IMR-90 (cell line): ENCODE measurements around the gene CCDC43. TPM values are rescaled to one million over a fixed set of nuclear protein-coding genes. Genes with fewer than 3 reads are reported as not detected.

Source experiments
- ATAC-seq: fragments of 200-7000 bp; cut with Tn5 transposase; 2 replicates; pipeline ENCODE4 v1.9.1; 2020; ENCODE audit warnings: low read depth, mild to moderate bottlenecking, moderate library complexity
- BruUV-seq: library from RNA; stranded (reverse); fragments of 400-500 nt; replicated peaks from 2 replicates; lab custom pipeline; 2021; lab: Mats Ljungman, UMichigan
- CTCF ChIA-PET: fragments of 300-600 bp; formaldehyde crosslinking; extraction: SDS; loops from one replicate; lab custom pipeline; 2021; ENCODE audit warnings: antibody characterized with exemption; lab: Yijun Ruan, JAX
- POLR2A ChIA-PET: fragments of 300-600 bp; sonication (Branson Sonifier 250); formaldehyde crosslinking; loops from one replicate; lab custom pipeline; 2022; ENCODE audit warnings: antibody characterized with exemption; ENCODE audit not compliant: unreplicated experiment; lab: Charles Lee
- DNase-seq: peaks from one replicate; pipeline ENCODE4 v3.0.0; 2013
- H2AFZ ChIP-seq: replicated peaks from 2 replicates; pipeline ENCODE3; 2013; ENCODE audit warnings: low read length, mild to moderate bottlenecking; ENCODE audit not compliant: poor library complexity
- H2AK5ac ChIP-seq: 2 replicates; pipeline ENCODE4 v1.6.1; 2013; ENCODE audit warnings: low read depth, low read length, inconsistent platforms
- H2AK9ac ChIP-seq: replicated peaks from 2 replicates; pipeline ENCODE3; 2013; ENCODE audit warnings: mild to moderate bottlenecking, low read depth, low read length, moderate library complexity; ENCODE audit not compliant: poor library complexity
- H2BK120ac ChIP-seq: 2 replicates; pipeline ENCODE4 v1.6.1; 2013; ENCODE audit warnings: low read depth, low read length, inconsistent platforms
- H2BK15ac ChIP-seq: 3 replicates; pipeline ENCODE4 v1.6.1; 2013; ENCODE audit warnings: low read depth, low read length, inconsistent platforms
- H2BK20ac ChIP-seq: 2 replicates; pipeline ENCODE4 v1.6.1; 2013; ENCODE audit warnings: low read depth, mild to moderate bottlenecking, inconsistent platforms, low read length, moderate library complexity
- H2BK5ac ChIP-seq: 2 replicates; pipeline ENCODE4 v1.6.1; 2013; ENCODE audit warnings: mild to moderate bottlenecking, low read depth, low read length, inconsistent platforms; ENCODE audit not compliant: poor library complexity, severe bottlenecking
- H3K14ac ChIP-seq: replicated peaks from 2 replicates; pipeline ENCODE4 v1.6.1; 2013; ENCODE audit warnings: low read depth, low read length, inconsistent platforms
- H3K18ac ChIP-seq: 2 replicates; pipeline ENCODE4 v1.6.1; 2013; ENCODE audit warnings: low read depth, low read length, control low read depth
- H3K23ac ChIP-seq: 2 replicates; pipeline ENCODE4 v1.6.1; 2013; ENCODE audit warnings: low read depth, low read length, inconsistent platforms
- H3K27ac ChIP-seq: 2 replicates; pipeline ENCODE4 v1.5.1; 2013; ENCODE audit warnings: mild to moderate bottlenecking, control low read depth, low read length; ENCODE audit not compliant: insufficient read depth
- H3K27me3 ChIP-seq: 2 replicates; pipeline ENCODE4 v1.6.1; 2013; ENCODE audit warnings: low read length; ENCODE audit not compliant: control insufficient read depth, insufficient read depth
- H3K36me3 ChIP-seq: 2 replicates; pipeline ENCODE4 v1.6.1; 2013; ENCODE audit warnings: low read length, mixed read lengths; ENCODE audit not compliant: control insufficient read depth, insufficient read depth
- H3K4ac ChIP-seq: 2 replicates; pipeline ENCODE4 v1.6.1; 2013; ENCODE audit warnings: low read depth, low read length, inconsistent platforms
- H3K4me1 ChIP-seq: 2 replicates; pipeline ENCODE4 v1.6.1; 2013; ENCODE audit warnings: low read length, mixed read lengths; ENCODE audit not compliant: control insufficient read depth, insufficient read depth
- H3K4me2 ChIP-seq: 2 replicates; pipeline ENCODE4 v1.6.1; 2013; ENCODE audit warnings: low read depth, mild to moderate bottlenecking, control low read depth, low read length, moderate library complexity
- H3K4me3 ChIP-seq: 2 replicates; pipeline ENCODE4 v1.5.1; 2013; ENCODE audit warnings: low read depth, mild to moderate bottlenecking, control low read depth, low read length, moderate library complexity; ENCODE audit not compliant: insufficient read depth
- H3K56ac ChIP-seq: 2 replicates; pipeline ENCODE4 v1.6.1; 2013; ENCODE audit warnings: low read length, inconsistent platforms; ENCODE audit not compliant: insufficient read depth; ENCODE audit errors: extremely low read depth
- H3K79me1 ChIP-seq, 2 experiments: 2 replicates each; pipeline ENCODE4 v1.6.1; 2013; ENCODE audit warnings: low read length in 2 of 2, inconsistent platforms in 1 of 2, low read depth in 1 of 2
- H3K9ac ChIP-seq: 2 replicates; pipeline ENCODE4 v1.6.1; 2013; ENCODE audit warnings: low read depth, low read length, control low read depth
- H3K9me1 ChIP-seq: 2 replicates; pipeline ENCODE4 v1.6.1; 2013; ENCODE audit warnings: low read length, inconsistent platforms; ENCODE audit not compliant: insufficient read depth
- H3K9me3 ChIP-seq: 2 replicates; pipeline ENCODE4 v1.6.1; 2013; ENCODE audit warnings: low read length; ENCODE audit not compliant: control insufficient read depth, insufficient read depth
- H4K20me1 ChIP-seq: 2 replicates; pipeline ENCODE4 v1.6.1; 2013; ENCODE audit warnings: low read length, inconsistent platforms; ENCODE audit not compliant: insufficient read depth
- H4K5ac ChIP-seq: 2 replicates; pipeline ENCODE4 v1.6.1; 2013; ENCODE audit warnings: mild to moderate bottlenecking, low read depth, low read length, control low read depth
- H4K8ac ChIP-seq, 2 experiments: 2 replicates each; pipeline ENCODE4 v1.6.1; 2013; ENCODE audit warnings: low read depth in 2 of 2, low read length in 2 of 2, control low read depth in 1 of 2, inconsistent platforms in 1 of 2
- H4K91ac ChIP-seq: 2 replicates; pipeline ENCODE4 v1.6.1; 2013; ENCODE audit warnings: low read depth, low read length, inconsistent platforms; ENCODE audit not compliant: insufficient read depth
- CEBPB ChIP-seq: IDR thresholded peaks from 2 replicates; pipeline ENCODE4 v1.6.1; 2012; ENCODE audit warnings: low read depth, low read length, improper control_type of control experiment
- MAFK ChIP-seq: IDR thresholded peaks from 2 replicates; pipeline ENCODE4 v1.6.1; 2012; ENCODE audit warnings: low read depth, low read length, improper control_type of control experiment
- MXI1 ChIP-seq: IDR thresholded peaks from 2 replicates; pipeline ENCODE4 v1.6.1; 2012; ENCODE audit warnings: low read depth, mild to moderate bottlenecking, low read length, moderate library complexity, borderline replicate concordance
- RCOR1 ChIP-seq: IDR thresholded peaks from 2 replicates; pipeline ENCODE4 v1.6.1; 2012; ENCODE audit warnings: mild to moderate bottlenecking, low read length, improper control_type of control experiment; ENCODE audit not compliant: insufficient replicate concordance
- SMC3 ChIP-seq: fragments of 150-350 bp; IDR thresholded peaks from 2 replicates; pipeline ENCODE4 v1.6.1; 2016; ENCODE audit warnings: low read depth, mild to moderate bottlenecking, antibody characterized with exemption, low read length, moderate library complexity
- WGBS, 2 experiments: methylation state at CpG; one replicate each; pipeline versions ENCODE4 v1.1.5 to v1.1.7; 2013; ENCODE audit warnings: missing lambda C conversion rate in 2 of 2; ENCODE audit not compliant: insufficient read length in 1 of 2; ENCODE audit errors: extremely low coverage in 2 of 2; 5-methylcytosine and 5-hydroxymethylcytosine counted together
- dilution Hi-C: fragments of 300-500 bp; cut with HindIII; formaldehyde crosslinking; loops from one replicate; pipeline ENCODE4 v1.14.3; 2018; ENCODE audit warnings: low sequenced_read_pairs; ENCODE audit not compliant: unreplicated experiment
- in situ Hi-C: fragments of 300-500 bp; cut with MboI; formaldehyde crosslinking; loops from 3 replicates; pipeline ENCODE4 v1.14.3; 2019; ENCODE audit warnings: low sequenced_read_pairs, inconsistent platforms, mixed read lengths
- intact Hi-C: fragments of 100-400 bp; cut with micrococcal nuclease; formaldehyde crosslinking; loops from 2 replicates; pipeline ENCODE4 v1.10.0; 2022
- polyA plus RNA-seq, 3 experiments: library from polyadenylated mRNA; depleted of rRNA; stranded (reverse); fragments of >200 nt; gene quantifications; 2 replicates each; pipeline ENCODE4 v1.2.3, GENCODE V29; 2012; ENCODE audit warnings: low replicate concordance in 1 of 3
- total RNA-seq: library from RNA; depleted of rRNA; stranded (reverse); fragments of >200 nt; gene quantifications from 2 replicates; pipeline ENCODE4 v1.2.3, GENCODE V29; 2012

Gene CCDC43
- total and polyA plus RNA-seq, 2 of the 4 experiments (the other 2 are of a cell fraction): 11.3 to 20.8 TPM

GRCh38 chr17:44652727-44653126, 36.8 kb downstream of the CCDC43 start:
- TF ChIP-seq SMC3: no peak
- TF ChIP-seq MXI1: no peak
- TF ChIP-seq RCOR1: no peak
- no peak for TF ChIP-seq MAFK
- TF ChIP-seq CEBPB: no peak
- ChIA-PET CTCF (no interaction called here), POLR2A (no interaction called here)
- H3K4me3 ChIP-seq: no peak overlapping the region
- no peak overlapping the region for H3K18ac ChIP-seq
- peaks cover 31% of the 10 kb centered on the region for H3K27me3 ChIP-seq
- H3K9me1 ChIP-seq: no peaks in the 10 kb centered on the region
- peaks cover 10% of the 10 kb centered on the region for H3K9me3 ChIP-seq
- no peak overlapping the region for H3K56ac ChIP-seq
- no peak overlapping the region for H2BK15ac ChIP-seq
- no peak overlapping the region for H3K27ac ChIP-seq
- H2AK9ac ChIP-seq: no peak overlapping the region
- no peak overlapping the region for H4K5ac ChIP-seq
- in situ Hi-C loops (no loop called here), dilution Hi-C loops (no loop called here), intact Hi-C loops (no loop called here)
- no peaks in the 10 kb centered on the region for H3K79me1 ChIP-seq
- no peak overlapping the region for H2BK5ac ChIP-seq
- no peak overlapping the region for H3K9ac ChIP-seq
- H3K23ac ChIP-seq: no peak overlapping the region
- H4K20me1 ChIP-seq: no peaks in the 10 kb centered on the region
- H3K4me1 ChIP-seq: no peaks in the 10 kb centered on the region
- no peak overlapping the region for H3K14ac ChIP-seq
- no peak overlapping the region for H3K4me2 ChIP-seq
- H2AFZ ChIP-seq: no peak overlapping the region
- WGBS, 2 experiments: 88% methylated on average over 2 of the region's 8 CpGs; no CpG with 5 or more reads in 1 of the 2 experiments
- H4K8ac ChIP-seq: no peak overlapping the region
- no peaks in the 10 kb centered on the region for H3K36me3 ChIP-seq
- no peak overlapping the region for H3K4ac ChIP-seq
- no peak for ATAC-seq
- no peak overlapping the region for H4K91ac ChIP-seq
- no TSS peak for BruUV-seq
- no peak overlapping the region for H2BK20ac ChIP-seq
- DNase-seq: no peak
- no peak overlapping the region for H2BK120ac ChIP-seq
- no peak overlapping the region for H2AK5ac ChIP-seq
